NOMO-1 treated with DMSO at 0.1 percent for 48 hours (cell line): ENCODE measurements around the gene BTNL9.
"Not testable (repeated sequence)": the region's sequence is repeated elsewhere in the genome, so short reads cannot be mapped to it uniquely, and the experiment has no call there.

Experiments
- DNase-seq: peaks from one replicate; lab custom pipeline; 2025; ENCODE audit not compliant: unreplicated experiment; lab: John Stamatoyannopoulos, UW

The BTNL9 gene

DNA sequence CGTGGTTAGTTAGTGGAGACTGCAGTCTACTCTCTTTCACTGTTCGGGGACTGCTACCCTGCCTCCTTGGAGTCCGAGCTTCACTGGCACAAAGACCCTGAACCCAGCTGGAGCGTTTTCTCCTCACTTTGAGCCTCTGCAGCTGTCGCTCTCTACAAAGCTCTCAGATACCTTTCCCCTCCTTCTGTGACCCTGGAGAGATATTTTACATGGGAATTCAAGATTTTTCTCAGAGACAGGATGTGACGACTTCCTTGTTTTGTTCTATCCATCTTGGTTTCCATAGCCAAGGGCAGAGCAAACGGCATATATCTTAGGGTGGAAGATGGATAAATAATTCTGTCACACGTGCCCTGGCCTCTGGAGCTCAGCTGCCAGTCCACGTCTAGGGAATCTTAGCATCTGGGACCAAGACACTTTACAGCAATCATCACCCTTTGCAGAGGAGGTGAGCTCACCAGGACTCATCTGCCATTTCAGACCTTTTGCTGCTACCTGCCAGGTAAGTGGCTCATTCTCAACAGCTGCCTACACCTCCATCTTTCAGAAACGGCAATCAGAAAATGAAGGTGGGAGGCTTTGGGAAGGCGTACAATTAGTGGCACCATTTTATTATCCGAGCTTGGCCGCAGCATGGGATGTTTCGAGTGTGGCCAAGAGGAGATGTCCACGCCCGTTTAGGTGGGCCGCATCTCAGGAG is at the start of gene BTNL9:
Gene BTNL9 (plus strand): TSS at position 336 of the 700 bp plus-strand sequence. CDS start 5,224 bp downstream, outside the sequence.
- no peak for DNase-seq

DNA sequence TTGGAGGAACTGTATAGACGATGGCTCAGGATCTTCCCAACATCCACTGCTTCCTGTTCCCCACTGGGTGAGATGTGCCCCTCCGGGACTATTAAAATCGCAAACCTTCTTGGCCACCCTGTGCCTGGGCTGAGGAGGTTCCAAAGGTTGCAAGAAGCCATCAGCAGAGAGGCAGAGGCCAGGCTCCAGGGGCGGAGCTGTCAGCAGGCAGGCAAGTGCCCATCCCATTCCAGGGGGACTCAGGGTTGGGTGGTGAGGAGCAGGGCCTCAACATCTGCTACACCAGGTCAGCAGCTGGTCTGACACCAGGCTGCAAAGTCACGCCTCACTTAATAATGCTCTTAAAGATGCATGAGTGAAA is 49.2 kb upstream of the BTNL9 start:
- no peak for DNase-seq

DNA sequence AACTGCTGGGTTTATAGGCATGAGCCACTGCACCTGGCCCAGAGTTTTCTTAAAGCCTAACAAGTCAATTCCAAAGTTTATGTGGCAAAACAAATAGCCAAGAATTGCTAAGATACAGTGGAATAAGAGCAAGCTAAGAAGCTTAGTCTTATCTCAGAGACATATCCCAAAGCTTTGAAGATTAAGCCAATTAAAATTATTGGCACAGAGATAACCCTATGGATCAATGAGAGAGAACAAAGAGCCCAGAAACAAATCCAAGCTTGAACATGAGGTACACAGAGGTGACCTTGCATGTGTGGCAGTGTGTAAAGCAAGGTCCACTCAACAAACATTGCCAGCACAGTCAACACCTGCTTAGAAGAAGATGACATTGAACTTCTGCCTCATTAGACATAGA is 38.1 kb upstream of the BTNL9 start:
- DNase-seq = no peak

DNA sequence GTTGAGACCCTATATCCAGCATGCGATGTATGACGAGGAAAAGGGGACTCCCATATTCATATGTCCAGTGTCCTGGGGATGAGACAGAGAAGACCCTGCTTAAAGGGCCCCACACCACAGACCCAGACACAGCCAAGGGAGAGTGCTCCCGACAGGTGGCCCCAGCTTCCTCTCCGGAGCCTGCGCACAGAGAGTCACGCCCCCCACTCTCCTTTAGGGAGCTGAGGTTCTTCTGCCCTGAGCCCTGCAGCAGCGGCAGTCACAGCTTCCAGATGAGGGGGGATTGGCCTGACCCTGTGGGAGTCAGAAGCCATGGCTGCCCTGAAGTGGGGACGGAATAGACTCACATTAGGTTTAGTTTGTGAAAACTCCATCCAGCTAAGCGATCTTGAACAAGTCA is 34.3 kb upstream of the BTNL9 start:
- no peak for DNase-seq

DNA sequence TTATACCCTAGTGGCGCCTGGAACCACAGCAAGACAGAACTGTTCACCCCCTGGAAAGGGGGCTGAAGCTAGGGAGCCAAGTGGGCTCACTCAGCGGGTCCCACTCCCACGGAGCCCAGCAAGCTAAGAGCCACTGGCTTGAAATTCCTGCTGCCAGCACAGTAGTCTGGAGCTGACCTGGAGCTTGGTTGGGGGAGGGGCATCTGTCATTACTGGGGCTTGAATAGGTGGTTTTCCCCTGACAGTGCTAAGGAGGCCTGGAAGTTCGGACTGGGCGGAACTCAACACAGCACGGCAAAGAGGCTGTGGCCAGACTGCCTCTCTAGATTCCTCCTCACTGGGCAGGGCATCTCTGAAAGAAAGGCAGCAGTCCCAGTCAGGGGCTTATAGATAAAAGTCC is 31.9 kb upstream of the BTNL9 start:
- DNase-seq = no peak

DNA sequence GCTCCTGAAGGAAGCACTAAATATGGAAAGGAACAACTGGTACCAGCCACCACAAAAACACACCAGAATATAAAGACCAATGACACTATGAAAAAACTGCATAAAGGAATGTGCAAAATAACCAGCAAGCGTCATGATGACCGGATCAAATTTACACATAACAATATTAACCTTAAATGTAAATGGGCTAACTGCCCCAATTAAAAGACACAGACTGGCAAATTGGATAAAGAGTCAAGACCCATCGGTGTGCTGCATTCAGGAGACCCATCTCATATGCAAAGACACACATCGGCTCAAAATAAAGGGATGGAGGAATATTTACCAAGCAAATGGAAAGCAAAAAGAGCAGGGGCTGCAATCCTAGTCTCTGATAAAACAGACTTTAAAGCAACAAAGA is 30.0 kb upstream of the BTNL9 start:
- DNase-seq = not testable (repeated sequence)

DNA sequence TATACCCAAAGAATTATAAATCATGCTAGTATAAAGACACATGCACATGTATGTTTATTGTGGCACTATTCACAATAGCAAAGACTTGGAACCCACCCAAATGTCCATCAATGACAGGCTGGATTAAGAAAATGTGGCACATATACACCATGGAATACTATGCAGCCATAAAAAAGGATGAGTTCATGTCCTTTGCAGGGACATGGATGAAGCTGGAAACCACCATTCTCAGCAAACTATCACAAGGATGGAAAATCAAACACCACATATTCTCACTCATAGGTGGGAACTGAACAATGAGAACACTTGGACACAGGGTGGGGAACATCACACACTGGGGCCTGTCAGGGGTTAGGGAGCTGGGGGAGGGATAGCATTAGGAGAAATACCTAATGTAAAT is 25.4 kb upstream of the BTNL9 start:
- DNase-seq = not testable (repeated sequence)

DNA sequence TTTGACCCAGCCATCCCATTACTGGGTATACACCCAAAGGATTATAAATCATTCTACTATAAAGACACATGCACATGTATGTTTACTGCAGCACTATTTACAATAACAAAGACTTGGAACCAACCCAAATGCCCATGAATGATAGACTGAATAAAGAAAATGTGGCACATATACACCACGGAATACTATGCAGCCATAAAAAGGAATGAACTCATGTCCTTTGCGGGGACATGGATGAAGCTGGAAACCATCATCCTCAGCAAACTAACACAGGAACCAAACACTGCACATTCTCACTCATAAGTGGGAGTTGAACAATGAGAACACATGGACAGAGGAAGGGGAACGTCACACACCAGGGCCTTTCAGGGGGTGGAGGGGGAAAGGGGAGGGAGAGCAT is 22.6 kb upstream of the BTNL9 start:
- not testable (repeated sequence) for DNase-seq

DNA sequence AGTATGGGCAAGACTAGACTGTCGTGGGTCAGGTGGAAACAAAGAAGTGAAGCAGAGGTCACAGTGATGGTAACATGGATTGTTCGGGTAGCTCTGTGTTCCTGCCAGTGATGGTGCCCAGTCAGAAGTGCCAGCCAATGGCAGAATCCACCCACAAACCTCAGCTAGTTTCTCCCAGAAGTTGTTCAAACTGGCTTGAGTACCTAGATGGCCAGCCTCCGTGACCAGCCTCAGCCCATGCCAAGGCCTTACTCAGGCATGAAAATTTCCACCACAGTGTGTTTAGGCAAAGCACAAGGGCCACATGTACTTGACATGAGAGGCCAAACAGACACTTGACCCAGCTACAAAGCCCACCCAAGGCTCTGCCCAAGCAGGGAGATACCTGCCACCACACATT is 19.4 kb upstream of the BTNL9 start:
- no peak for DNase-seq

DNA sequence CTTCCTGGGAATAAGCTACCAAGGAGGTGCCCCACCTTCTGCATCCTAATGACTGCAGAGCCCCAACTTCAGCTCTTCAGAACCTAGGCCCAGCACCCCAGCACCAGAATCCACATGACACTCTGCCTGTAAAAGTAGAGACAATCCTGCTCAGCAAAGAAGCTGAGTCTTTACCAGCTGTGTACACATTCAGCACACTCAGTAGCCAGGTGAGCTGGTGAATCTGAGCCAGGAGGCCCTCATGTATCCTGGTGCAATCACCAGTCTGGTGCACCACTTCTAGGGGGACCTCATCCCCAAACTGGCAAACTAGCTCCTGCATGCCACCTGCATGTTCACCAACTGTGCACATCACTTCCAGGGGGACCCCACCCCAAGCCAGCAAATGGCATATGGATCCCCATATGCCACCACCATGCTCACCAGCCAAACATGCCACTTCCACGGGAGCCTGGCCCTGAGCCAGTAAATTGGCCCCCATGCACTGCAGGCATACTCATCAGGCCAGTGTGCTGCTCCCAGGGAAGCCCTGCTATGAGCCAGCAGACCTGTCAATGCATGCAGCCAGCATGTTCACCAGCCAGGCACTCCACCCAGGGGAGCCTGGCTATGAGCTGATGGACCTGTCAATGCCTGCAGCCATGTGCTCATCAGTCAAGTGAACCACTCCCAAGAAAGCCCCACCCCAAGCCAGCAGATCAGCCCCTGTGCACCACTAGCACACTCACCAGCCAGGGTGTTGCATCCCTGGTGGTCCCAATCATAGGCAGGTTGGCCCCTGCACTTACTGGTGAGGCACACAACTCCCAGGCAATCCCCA is 15.6 kb upstream of the BTNL9 start:
- no peak for DNase-seq

DNA sequence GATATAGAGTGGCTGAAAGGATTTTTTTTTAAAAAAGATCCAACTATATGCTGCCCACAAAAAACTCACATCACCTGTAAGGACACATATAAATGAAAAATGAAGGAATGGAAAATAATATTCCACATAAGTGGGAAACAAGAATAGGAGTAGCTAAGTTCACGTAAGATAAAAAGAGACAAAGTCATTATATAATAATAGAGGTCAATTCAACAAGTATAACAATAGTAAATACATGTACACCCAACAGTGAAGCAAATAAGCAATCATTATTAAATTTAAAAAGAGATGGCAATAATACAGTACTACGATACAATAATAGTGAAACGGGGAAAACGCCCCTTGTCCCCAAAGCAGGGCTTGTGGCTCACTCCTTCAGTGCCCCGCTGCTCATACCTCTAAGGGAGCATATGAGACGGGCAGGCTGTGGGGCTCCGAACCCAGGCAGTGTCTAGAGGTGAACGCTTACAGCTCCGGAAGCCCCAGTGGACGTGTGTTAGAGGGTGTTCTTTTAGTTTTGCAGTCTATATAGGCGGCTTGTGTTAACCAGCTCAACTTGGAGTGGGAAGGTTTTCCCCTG is 12.5 kb upstream of the BTNL9 start:
- no peak for DNase-seq

DNA sequence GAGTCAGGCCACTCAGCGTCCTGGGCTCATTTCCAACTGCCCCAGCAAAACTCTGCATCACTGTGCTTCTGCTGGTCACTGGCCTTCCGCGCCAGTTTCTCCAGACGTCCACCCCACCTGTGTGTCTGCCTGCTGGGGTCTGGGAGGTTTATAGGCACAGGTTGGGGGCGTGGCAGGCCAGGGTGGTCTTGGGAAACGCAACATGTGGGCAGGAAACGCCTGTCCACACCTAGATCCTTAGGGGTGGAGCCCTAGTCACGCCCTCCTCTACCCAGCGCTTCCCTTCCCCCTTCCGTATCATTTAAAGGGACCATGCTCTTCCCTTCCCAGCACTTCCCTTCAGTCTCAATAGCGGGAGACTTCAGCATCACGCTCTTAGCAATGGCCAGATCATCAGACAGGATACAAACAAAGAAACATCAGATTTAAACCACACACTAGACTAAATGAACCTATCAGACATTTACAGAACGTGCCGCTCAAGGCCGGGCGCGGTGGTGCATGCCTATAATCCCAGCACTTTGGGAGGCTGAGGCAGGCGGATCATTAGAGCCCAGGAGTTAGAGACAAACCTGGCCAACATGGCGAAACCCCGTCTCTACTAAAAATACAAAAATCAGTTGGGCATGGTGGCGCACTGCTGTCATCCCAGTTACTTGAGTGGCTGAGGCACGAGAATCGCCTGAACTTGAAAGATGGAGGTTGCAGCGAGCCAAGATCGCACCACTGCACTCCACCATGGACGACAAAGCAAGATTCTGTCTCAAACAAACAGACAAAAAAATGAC is 11.8 kb upstream of the BTNL9 start:
- DNase-seq = no peak

DNA sequence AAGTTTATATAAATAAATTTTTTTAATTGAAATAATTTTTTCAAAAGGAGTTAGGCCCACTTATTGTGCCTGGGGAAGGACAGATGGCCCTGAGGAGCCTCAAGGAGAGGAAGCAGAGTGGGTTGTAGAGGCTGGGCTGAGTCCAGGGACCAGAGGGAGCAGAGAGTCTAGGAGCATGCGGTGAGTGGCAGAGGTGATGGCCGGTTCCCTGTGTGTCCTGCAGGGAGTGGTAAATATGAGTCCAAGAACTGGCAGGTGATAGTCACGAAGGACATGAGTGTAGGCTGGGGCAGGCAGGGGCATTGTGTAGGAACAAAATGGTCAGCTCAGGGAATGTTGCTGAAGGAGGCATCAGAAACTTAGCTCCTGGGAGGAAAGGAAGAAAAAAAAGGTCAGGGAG is 8.3 kb upstream of the BTNL9 start:
- DNase-seq = no peak

DNA sequence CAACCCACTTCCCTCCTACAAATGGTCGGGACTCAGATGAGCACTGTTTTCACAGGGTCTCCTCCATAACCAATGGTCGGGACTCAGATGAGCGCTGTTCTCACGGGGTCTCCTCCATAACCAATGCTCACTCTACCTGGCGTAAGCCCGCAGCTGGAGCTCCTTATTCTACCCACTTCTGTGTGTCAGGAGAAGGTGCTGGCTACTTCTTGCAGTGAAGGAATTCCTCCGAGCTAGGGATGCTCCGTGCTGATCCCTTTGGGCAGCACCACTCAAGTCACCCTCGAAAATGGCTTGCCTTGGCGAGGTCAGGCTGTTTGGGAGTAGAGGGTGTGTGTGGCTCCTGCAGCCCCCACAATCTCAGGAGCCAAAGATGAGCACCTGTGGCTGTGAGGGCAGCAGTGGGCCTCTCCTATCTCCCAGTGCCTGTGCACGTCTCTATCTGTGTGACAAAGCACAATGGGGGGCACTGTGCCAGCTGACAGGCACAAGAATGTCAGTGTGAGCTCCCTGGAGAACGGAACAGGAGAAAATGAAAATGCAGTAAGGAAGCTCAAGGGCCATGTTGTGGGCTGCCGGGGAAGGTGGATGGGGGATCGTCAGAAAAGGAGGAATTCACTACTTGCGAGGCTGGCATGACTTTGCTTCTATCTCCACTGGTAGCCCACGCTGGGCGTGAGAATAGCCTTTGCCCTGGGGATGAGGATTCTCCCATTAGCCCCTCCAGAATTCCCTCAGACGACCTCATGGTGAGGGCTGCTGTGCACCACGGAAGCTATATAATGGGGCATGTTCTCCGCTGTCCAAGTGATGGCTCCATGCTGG is 3.9 kb upstream of the BTNL9 start:
- no peak for DNase-seq

DNA sequence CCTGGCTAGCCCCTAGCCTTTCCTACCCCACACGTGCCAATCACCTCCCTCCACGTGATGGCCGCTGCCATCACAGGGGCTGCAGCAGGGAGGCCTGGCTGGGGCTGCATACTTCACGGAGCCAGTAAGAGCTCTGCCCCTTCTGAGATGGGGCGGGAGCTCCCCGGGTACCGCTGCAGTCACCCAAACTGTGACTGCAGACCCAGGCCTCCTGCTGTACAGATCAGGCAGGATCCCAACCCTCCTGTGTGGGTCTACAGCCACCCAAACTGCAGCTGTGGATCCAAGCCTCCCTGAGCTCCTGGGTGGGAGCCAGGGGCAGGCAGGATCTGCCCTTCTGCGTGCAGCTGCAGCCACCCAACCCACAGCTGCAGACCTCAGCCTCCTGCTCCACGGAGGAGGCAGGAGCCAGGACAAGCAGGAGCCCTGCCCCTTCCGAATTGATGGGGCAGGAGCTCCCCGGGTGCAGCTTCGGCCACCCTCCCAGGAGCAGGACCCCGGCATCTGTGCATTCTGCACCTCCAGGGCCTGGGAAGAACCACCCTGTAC is 3.2 kb upstream of the BTNL9 start:
- DNase-seq = no peak

DNA sequence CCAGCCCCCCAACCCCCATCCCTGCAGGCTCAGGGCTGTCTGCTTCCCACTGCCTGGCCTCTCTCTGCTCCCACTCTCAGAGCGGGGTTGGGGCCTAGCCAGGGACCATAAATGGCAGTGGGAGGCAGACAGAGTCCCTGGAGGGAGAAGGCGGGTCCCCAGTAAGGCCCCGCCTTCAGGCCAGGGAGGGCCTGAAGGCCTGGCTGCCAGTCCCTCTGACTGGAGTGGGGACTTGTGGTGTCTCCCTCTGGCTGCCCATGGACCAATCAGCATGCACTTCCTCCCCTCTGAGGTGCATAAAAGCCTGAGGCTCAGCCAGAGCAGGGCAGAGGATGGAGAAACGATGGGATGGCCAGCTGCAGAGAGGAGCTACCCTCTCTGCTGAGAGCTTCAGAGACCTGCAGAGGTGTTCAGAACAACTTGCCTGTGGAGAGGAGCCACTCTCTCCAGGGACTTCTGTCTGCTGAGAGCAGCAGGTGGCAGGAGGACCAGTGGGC is 2.7 kb upstream of the BTNL9 start:
- DNase-seq = no peak

DNA sequence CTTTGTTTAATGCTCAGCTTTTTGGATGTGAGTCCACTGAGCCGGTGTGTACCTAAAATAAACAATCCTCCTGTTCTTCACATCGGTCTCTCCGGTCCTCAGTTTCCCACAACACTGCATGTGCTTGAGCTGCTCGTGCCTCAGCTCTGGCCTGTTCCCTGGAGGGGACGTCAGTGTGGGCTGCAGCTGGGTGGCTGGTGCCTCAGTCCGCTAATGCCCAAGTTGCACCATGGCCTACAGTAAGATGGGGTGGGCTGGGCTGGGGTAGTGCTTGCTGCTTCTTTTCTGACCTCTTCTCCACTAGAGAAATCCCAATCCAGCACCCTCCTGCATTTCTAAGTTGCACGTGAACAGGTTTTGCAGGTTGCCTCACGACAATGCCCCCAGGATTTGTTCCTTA is 595 bp upstream of the BTNL9 start:
- DNase-seq = no peak

DNA sequence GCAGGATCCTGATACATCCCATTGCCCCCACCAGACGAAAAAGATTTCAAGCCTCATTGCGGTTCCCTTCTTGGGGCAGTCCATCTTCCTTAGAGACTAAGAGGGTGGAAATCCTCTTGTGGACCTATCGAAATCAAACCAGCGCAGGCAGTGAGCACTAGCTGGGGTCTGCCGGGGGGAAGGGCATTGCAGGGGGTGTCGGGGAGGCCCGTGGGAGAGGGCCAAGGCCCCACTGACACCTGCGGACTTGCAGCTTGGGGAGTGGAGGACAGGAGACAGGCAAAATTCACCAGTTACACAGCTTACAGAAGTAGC is 522 bp downstream of the BTNL9 start:
- no peak for DNase-seq

DNA sequence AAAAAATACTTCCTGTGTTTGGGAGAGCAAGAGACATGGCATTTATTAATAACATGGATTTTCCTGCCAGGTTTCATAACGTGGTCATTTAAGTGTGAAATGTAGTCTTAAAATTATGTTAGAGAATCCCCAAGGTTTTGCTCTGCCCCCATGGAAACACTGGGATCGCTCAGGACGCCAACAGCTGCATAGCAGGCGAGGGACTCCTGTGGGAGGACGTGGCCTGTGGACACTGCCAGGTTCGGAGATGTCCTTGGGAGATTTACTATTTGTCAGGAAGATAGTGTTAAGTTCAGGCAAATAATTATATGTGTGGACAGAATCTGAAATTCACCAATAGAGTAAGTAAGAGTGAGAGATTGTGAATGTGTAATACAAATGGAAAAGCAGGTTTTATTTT is 977 bp downstream of the BTNL9 start:
- DNase-seq = no peak

DNA sequence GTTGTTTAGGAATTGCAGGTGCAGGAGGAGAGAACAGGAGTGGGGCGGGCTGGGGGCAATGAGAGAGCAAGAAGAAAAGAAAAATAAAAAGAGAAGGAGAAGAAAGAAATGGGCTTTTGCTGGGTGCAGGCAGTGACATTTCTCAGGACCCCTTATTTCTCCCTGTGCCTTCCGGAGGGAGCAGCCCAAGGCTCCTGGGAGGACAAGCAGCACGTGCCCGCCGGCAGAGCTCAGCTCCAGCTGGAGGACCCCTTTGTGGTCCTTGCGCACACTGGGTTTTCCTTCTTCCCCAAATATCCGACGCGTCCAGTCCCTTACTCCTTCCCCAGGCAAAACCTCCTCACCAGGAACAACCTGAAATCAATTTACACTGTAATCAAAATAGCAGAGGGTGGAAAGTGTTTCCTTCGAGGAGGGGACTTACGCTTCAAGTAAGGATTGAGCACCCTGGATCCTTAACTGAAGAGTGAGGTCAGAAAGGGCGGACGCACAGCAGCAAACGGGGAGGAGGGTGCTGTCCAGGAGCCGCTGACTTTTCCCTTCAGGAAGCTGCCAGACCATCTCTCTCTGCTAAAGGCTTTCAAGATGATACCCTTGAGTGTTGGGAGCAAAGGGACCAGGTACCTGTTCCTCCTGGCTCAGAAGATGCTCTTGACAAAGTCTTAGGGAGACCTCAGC is 2.1 kb downstream of the BTNL9 start:
- DNase-seq = no peak
